AG09319 (cell line): ENCODE results near the gene ACTR1A.

Source experiments
- DNase-seq: peaks from one replicate; pipeline ENCODE4 v3.0.0-alpha.2; 2010; ENCODE audit warnings: low read depth; ENCODE audit errors: extremely low read depth
- TF ChIP-seq, protein P1 (sequence below): IDR thresholded peaks from 2 replicates; pipeline ENCODE4 v1.5.1; 2011; ENCODE audit warnings: low read depth, mild to moderate bottlenecking, inconsistent platforms, low read length, moderate library complexity

The ACTR1A gene

DNA sequence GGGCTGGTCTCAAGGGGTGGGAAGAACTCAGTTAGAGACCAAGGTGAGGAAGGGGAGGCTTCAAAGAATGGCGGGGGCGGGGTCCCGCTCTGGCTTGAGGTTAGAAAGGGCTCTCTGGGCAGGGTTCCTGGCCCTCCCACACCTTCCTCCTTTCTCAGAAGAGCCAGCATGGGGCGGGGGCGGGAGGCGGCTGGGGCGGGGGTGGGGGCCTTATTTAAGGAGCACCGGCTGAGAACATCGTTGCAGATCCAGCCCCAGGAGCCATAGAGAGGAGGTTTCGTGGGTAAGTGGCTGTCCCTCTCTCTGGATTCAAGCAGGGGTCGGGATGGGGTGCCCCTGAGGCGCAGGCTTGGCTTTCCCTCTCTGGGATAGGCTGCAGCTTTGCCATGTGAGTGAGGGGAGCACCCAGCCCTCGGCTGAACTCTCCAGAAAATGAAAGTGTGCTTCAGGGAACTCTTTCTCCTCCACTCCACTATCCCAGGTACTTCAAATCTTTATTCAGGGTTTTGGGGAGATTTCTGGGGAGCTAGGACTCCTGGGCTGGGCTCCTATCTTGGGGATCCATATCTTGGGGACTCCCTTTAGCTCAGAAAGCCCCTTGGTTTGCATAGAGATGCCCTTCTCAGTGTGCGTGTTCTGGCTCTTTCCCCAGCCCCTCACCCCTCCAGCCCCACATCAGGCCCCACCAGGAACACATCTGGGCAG is 66.8 kb downstream of the ACTR1A start:
- TF ChIP-seq, protein P1, sequence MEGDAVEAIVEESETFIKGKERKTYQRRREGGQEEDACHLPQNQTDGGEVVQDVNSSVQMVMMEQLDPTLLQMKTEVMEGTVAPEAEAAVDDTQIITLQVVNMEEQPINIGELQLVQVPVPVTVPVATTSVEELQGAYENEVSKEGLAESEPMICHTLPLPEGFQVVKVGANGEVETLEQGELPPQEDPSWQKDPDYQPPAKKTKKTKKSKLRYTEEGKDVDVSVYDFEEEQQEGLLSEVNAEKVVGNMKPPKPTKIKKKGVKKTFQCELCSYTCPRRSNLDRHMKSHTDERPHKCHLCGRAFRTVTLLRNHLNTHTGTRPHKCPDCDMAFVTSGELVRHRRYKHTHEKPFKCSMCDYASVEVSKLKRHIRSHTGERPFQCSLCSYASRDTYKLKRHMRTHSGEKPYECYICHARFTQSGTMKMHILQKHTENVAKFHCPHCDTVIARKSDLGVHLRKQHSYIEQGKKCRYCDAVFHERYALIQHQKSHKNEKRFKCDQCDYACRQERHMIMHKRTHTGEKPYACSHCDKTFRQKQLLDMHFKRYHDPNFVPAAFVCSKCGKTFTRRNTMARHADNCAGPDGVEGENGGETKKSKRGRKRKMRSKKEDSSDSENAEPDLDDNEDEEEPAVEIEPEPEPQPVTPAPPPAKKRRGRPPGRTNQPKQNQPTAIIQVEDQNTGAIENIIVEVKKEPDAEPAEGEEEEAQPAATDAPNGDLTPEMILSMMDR = no peak
- no peak for DNase-seq

DNA sequence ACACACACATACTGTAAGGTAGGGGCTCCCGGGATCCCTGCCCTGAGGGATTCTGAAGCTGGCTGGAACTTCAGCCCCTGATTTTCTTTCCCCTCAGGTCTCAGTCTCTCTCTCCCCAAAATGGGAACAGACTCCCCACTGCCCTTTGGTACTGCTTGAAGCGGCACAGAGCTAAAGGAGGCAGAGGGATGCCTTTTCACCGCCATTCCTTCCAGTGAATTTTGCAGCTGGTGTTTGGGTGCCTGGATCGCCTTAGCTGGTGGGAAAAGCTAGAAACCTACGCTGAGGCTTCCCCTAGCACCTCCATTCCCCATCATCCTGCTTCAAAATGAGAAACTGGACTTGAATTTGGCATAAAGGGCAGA is 67.4 kb downstream of the ACTR1A start:
- TF ChIP-seq, protein P1 = no peak
- no peak for DNase-seq

DNA sequence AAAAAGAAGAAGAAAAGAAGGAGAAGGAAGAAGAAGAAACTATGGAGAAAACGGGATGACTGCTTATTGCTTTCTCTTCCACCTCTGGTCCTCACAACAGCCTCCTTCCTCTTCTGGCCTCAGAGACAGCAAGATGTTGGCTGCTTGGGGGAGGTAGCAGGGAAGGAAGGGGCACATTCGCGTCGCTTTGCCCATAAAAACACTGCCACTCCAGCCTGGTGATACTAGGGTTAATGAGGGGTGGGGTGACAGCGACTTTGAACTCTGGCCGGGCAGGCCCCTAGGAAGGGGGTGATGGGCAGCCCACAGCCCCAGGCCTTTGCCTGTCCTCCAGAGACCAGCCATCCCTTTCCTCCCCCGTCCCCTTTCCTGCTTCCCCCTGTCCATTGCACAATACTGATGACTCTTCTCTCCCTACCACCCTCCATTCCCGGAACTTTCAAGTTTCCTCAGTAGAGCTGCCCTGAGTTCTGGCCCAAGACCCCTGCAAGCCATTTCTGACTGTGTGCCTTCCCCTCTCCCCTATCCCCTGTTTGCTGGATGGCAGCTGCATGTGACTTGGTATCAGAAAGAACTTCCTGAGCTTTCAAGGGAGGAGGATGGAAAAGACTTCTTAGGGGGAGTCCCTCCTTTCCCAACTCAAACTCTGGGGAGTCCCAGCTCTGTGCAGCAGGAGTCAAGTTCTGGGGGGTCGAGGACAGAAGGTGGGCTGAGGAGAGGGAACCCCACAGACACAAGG is 67.9 kb downstream of the ACTR1A start:
- no peak for DNase-seq
- TF ChIP-seq, protein P1 = no peak

DNA sequence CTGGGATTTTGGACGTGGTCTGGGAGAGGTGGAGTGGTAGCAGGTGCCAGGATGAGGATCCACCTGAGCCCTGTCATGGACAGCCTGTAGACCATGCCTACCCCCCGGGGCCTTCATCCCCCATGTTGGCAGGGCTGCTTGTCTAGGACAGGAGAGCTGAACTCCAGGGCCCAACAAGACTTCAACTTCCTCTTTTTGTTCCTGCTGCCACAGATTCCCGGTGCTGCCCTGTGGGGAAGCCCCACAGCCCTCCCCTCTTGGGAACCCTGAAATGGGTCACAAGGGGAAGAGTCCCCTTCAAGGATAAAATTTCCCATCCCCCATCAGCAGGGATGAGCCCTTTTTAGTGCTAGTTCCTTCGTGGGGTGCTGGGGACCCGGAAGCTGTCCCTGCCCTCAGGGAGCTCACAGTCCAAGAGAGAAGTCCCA is 68.9 kb downstream of the ACTR1A start:
- TF ChIP-seq, protein P1 = no peak
- DNase-seq = no peak

DNA sequence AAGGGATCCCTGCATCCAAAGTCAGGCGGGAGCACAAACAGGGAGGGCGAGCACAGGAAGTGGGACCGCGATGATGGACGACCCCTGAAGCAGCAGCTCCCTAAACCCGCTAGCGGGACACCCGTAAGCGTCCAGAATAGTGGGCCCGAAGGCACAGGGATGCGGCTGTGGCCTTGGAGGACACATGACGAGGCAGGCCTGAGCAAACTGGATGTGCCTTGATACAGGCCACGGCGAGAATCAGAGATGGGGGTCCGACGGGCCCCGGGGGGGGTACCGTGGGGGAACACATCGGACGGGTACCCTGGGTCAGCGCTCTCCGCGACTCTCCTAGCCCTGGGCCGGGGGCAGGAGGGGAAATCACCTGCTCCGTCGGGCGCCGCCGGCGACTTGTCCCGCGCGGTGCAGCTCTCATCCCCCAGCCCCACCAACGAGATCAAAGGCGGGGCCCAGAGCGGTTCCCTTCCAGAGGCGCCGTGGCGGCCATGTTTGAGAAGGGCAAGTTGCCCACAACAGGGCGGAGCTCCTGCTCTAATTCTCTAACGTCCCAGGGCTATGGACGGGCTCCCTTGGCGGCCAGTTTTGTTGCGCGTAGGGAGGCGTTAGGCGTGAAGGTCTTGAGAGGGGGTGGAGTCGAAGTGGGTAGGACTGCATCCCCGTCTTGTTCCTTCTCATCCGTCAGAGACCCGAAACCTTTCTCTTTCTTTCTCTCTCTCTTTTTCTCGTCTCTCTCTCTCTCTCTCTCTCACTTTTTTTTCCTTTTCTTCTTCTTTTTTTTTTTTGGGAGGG is 70.2 kb downstream of the ACTR1A start, which contains the start of gene CUEDC2:
CUEDC2 (minus strand) TSS at position 413 of the 789 bp plus-strand sequence. CDS start 7,386 bp downstream, outside the sequence.
- DNase-seq = peak; percentile 86
- TF ChIP-seq, protein P1 = no peak

DNA sequence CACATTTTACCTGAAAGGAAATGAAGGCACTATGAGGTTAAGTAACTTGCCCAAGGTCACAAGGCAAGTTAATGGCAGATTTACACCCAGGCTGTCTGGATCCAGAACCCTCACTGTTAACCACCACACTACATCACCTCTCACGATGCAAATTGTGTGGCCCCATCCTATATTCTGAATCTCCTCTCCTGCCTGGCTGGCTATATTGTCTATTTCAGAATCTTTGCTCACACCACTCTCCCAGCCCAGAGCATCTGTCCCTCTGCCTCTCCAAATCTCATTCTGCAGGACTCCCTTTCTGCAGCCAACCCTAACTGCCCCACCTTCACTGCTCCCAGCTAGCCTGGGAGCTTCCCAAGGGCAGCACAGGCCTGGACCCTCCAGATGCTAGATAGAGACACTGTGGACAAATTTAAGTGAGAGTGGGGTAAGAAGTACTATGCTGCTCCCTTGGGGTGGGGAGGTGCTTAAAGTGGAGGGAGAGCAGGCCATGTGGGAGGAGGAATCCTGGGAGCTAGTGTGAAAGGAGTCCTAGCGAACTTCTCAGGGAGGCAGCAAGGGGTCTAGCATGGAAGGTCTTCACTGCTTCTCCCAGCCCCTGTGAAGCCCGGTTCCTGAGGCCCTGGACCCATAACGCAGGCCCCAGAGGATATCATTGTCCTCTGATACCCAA is 70.9 kb downstream of the ACTR1A start:
- TF ChIP-seq, protein P1 = no peak
- DNase-seq = no peak
